HG03064 (cell line): ENCODE results near the gene CNTNAP4.

Source experiments
- ATAC-seq: cut with Tn5 transposase; IDR thresholded peaks from one replicate; pipeline ENCODE4 v1.9.1; 2021; ENCODE audit warnings: low read depth; ENCODE audit not compliant: unreplicated experiment

Gene CNTNAP4

DNA sequence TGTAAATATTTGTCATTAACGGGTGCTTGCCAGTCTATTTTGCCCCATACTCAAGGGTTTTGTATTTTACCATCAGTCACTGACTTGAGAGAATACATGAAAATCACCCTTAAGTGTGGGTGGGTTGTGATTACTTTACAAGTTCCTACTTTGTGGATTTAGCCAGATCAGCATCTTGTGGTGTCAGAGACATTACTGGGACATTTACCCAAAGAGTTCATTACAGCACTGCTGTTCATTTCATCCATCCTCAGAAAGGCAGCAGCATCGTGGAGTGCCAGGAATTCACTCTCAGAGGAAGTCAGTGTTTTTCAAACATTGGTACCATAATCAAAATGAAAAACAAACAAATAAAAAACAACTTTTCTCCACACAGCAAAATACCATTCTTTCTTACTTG, 110.8 kb downstream of the CNTNAP4 start:
- no peak for ATAC-seq

DNA sequence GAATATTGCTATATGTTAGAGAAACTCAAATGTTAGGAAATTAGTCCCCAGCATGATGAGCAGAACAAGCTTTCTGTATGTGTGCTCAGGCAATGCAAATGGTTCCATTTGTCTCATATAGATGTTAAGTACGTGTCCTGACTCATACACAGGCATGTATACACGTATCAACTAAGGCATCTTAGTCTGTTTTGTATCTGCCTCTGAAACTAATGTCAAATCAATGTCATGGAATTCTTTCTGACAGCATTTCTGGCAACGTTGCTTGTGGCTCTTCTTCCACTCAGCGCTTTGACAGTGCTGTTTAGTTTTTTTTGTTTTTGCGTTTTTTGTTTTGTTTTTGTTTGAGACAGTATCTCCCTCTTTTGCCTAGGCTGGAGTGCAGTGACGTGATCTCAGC, 111.9 kb downstream of the CNTNAP4 start:
- no peak for ATAC-seq

DNA sequence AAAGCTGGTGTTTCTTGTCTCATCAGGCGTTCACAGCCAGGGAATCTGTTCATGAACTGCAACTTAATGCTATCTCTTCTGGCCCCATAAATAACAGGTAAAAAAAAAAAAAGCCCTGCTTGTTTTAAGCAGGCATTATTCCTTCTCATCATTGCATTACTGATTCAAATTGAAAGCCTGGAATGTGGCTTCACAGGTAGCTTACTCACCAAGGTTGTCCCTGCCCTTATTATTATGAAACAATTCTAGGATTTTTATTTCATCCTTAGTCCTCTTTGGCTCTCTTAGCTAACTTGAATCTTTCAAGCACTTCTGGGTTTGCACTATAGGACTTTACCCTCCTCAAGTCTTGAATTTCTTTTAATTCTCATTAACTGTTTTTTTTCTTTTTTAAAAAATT, 113.3 kb downstream of the CNTNAP4 start:
- no peak for ATAC-seq

DNA sequence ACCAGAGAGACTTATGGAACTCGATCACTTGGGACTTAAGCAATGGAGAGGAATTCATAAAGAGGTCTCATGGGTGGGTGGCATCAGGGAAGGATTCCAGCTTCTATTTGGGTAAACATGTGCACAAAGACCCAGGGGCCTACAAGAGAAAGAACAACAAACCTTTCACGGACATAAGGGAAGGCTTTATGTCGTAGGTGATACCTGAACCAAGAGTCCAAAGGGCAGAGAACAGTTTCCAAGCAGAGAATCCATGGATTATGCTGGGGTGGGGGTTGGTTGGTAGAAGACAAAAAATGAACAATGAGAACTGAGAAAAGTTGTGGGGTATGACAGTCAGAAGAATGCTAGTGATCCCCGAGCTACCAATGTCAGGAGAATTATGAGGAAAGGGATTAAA, 119.8 kb downstream of the CNTNAP4 start:
- ATAC-seq: no peak

DNA sequence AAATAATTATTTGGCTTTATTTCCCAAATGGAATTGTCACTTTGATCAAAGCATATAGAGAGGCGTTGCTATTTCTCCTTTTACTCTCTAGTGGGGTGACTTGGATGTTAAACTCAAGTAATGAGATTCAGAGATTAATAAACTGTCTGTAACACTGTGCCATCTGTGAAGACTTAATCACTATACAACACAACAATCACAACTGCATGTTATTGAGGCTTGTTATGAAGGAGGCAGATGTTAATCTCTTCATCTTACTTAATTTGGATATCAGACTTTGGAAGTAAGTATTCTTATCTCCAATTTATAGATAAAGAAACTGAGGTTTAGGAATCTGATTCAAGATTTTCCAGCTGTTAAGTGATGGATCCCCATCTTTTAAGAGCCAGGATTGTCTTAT, 132.5 kb downstream of the CNTNAP4 start:
- no peak for ATAC-seq

DNA sequence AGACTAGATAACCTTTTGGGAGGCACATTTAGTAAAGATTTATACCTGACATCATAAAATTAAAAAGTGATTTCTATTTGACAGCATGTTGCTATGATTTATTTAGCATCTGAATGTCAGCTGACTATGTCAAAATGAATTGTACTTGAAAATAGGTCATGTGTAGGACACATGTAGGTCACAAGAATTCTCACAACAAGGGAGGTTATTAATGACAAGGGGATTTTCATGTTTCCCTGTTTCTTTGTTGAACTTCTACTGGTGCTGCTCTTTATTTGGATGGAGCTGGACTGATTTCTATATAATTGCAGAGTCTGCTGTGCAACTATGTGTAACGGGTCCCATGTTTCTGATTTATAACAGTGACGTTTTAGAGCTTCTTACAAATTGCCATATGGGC, 144.4 kb downstream of the CNTNAP4 start:
- ATAC-seq: no peak

DNA sequence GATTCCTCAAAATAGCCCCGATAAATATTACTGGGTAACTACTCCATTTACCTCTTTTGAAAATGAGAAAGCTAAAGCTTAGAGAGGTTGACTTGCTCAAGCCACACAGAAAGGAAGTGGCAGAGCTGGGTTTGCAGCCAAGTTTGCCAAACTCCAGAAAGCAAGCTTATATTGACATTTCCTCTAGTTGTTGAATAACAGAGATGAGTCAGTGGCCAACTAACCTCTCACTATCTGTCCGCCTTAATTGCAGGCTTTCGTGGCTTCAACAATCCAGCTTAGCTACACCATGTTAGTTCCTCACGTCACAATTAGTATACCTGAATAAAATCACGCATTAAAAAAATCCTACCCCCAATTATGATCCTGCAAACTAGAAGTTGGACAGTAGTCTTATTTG, 151.7 kb downstream of the CNTNAP4 start:
- ATAC-seq: no peak

DNA sequence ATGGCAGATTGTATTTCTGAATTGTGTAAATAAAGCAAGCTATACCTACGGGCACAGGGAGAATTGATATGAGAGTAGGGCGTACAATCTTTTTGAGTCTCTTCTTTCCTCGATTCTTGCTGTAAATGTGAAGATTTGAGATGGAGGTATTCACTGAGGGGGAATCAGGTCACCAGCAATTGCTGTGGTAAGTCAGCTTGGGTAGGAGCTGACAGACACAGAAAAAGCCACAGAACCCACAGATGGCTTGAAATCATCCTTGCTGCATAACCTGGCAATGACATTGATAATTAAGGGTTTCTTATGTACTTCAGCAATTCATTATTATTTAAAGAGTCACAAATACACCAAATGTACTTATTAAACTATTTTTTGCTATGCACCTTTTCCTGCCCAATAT, 164.2 kb downstream of the CNTNAP4 start:
- ATAC-seq: no peak

DNA sequence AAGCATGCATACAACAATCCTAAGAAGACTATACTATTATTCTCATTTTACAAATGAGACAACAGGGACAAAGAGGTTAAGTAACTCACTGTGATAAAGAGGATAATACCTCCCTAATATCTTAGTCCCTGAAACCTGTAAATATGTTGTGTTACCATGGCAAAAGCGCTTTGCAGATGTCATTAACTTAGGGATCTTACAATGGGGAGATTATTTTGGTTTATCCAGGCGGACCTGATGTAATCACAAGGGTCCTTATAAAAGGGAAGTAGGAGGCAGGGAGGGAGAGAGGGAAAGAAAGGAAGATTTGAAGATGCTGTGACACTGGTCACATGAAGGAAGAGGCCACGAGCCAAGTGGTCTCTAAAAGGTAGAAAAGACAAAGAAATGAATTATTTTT, 164.7 kb downstream of the CNTNAP4 start:
- ATAC-seq: no peak

DNA sequence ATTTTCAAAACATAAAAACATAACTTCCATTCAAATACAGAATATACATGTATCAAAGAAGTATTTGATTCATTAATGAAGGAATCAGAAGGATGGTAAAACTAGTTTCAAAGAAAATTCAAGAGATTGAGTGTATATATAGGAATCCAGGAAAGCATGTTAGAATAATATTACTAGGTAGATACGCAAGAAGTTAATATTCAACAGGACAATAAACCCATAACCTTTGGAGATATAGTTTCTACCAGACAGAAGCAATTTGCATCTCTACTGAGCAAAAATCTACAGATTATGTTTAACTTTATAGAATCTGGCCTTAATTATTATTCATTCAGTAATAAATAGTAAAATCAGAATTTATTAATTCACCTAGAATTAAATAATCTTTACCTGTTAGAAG, 166.8 kb downstream of the CNTNAP4 start:
- ATAC-seq: no peak

DNA sequence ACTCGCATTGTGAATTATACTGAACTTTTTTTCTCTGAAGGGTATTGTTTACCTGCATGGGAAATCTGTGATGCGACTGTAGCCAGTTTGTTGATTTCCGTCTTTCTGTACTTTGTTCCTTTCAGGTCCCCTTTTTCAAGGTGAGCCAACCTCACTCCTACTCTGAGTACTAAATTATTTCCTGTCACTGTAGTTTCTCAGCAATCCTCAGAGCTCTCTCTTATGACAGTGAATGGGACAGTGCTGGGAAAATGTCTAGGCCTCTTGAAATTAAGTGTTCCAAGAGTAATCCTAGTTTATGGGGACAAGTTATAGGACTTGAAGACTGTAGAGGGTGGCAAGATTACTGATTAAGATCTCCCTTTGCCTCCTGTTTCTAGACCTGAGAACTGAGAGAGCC, 167.6 kb downstream of the CNTNAP4 start:
- no peak for ATAC-seq

DNA sequence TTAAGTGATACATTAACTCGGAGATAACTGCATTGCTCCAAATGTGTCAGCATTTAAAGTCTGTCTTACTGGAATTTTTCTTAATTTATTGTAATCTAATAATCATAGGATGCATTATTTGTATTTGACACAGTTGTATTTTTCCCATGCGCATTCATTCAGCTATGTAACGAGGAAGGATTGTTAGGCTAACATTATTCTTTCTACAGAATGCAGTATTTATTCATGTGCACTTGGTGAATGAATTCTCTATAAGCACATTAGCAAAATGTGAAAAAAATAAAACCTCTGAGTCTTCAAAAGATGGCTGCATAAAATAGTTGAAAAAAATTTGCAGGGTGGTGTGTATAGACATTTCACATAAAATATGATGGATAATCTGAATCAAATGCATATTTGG, 168.6 kb downstream of the CNTNAP4 start:
- no peak for ATAC-seq

DNA sequence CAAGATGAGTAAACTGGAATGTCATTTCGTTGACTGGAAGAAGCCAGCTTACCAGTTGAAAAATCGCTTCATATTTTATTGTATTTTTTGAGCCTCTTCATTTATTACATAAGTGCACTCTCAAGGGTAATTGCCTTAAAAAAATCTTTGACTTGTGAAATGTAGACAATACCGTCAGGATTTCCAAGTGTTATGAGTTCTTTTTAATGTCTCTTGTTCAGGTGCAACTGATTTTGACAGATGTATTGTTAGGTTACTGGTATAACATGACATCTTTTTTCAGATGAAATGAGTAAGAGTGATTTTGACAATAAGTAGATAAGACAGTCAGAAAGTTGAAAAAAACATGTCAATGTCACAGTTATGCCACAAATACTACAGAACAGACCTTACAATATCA, 169.1 kb downstream of the CNTNAP4 start:
- ATAC-seq: no peak

DNA sequence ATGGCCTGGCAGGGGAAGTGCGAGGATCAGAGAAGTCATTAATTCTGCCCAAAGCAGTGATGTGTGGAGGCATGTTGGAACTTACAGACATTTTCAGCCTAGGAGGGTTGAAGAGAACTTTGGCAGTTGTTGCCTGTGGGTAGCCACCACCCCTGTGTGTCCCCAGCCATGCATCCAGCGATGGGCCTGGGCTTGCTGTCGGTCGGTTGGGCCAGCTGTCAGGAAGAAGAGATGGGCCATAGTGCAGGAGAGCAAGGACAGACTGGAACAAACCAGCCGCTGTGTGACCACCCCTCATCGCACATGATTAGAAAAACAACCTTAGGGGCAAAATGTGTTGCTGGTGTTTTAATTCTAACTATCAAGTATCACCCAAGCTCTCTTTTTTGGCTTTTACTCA, 173.7 kb downstream of the CNTNAP4 start:
- no peak for ATAC-seq

DNA sequence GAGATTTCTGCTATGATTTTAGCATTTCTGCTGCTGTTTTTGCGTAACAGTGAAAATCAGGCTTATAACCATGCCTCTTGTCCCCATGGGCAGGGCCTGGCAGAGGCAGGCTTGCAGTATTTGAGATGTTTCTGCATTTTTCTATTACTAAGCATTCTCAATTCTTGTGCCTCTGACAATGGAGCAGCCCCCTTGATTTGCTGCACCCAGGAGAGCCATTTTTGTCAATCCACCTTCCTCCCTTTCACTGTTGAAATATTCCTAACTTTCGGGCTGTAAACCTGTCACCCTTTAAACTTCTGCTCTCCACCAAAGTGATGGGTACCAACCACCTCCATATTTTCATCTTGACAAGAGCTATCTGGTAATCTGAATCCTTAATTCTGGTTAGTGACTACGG, 178.1 kb downstream of the CNTNAP4 start:
- ATAC-seq: no peak

DNA sequence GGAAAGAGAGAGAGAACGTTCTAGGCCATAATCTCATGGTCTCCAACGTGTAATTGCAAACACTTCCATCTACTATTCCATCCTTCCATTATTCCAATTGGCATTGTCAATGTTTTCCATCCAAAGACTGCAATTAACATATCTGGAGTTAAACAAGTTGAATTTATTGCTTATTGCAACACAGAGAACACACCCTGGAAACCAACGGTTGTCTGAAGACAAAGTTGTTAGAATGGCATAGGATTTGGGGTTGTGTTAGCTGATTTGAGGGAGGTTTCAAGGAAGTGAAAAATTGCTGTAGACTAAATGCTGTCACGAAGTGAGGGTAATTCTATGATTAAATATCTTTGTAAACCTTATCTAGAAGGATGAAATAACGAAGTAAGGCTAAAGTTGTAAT, 178.8 kb downstream of the CNTNAP4 start:
- ATAC-seq: no peak

DNA sequence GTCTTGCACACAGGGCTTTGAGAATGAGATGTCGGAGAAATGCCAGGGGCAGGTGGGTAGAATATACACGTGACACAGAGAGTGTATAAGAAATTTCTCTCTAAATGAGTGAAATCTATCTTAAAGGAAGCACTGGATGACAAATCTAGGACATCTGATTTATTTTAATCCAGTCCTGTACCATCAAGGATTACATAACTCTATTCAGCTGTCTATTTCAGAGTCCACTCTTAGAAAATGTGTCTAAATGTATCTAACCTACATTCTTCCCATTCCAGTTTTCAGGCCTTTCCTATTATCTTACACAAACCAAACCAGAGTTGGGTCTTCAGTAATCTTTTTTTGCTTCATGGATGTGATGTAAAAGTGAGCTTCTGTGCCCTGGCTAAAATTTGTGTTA, 181.9 kb downstream of the CNTNAP4 start:
- no peak for ATAC-seq

DNA sequence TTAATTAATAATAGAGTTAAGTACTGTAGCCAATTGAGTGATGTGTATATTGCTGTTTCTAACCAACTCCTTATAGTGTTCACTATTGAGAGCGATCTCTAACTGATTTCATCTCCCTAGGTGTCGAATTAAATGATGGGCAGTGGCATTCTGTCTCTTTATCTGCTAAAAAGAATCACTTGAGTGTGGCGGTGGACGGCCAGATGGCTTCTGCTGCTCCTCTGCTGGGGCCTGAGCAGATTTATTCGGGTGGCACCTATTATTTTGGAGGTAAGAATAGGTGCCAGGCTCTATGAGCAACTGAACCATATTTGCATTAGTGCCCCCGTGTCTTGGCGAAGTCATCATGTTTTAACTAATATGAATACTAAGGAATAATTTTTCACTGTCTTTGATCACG, 184.6 kb downstream of the CNTNAP4 start:
- no peak for ATAC-seq

DNA sequence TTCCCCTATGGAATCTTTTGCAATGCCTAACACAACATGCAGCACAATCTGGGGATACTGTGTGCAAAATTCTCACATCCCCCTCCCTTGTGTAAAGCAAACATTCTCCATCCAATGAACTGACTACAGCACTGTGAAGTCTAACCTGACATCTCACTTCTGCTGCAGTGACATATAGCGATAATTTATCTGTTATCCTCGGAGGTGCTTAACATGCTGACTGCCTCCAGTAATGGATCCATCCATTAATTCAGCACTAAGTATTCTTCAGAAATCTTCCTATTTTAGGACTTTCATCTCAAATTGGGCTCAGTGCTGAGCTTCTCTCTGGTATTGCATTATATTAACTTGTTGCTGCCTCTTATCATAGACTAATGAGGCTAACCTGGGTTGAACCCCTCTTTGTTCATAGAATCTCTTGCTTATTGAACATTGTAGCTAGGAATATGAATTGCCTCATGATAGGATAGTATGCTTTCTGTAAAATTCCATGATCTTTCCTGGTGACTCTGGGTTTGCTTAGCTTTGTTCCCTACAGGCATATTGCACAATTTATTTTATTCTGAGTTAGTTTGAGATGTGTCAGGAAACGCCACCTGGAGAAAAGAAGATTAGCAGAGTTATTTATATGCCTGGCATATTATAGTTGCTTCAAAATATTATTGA, 187.9 kb downstream of the CNTNAP4 start:
- no peak for ATAC-seq

DNA sequence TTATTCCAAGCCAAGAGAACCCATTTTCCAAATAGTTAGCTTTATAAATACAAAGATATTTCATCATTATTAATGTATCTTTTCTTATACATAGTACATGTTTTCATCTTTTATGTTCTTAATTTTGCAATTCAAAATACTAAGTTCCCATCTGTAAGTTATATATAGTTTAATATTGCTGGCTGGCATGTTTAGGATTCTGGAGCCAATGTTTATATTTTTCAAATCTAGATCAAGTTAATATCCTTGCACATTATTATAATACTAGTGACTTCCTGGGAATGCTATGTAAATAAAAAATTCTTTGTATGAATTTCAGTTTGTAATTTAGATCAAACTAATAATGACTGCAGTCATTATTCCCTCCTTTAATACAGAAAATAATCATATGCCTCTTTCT, 189.7 kb downstream of the CNTNAP4 start:
- no peak for ATAC-seq

DNA sequence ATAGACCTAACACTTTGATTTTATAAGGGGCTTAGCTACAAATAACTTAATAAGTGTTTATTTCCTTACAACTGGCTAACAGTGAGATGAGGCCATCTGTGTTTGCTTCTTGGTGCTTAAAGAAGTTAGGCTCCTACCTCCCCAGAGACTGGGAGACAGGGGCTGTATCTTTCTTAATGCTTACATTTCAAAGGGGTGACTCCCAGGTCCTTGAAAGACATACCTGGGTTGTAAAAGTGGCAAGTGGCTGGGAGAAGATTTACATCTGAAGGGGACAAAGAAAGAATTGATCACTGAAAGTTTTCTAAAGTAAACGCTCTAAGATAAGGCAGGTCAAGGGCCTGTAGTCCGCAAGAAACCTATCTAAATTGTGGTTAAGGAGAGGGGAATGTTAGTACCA, 196.8 kb downstream of the CNTNAP4 start:
- ATAC-seq: no peak

DNA sequence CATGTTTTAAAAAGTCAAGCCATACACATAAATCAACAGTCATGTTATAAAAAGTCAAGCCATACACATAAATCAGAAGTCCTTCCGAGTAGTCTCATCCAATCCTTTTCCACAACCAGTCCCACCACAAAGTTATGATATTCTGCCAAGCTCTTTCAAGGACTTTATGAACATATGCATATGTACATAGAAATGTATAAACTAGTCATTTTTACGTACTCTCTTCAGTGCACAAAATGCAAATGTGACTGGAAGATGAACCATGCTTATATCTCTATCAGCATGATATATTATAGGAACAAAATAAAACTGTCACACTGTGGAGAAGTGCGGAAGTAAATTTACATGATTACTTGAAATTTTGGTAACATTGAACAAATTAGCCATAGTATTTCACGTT, 200.9 kb downstream of the CNTNAP4 start:
- ATAC-seq: no peak

DNA sequence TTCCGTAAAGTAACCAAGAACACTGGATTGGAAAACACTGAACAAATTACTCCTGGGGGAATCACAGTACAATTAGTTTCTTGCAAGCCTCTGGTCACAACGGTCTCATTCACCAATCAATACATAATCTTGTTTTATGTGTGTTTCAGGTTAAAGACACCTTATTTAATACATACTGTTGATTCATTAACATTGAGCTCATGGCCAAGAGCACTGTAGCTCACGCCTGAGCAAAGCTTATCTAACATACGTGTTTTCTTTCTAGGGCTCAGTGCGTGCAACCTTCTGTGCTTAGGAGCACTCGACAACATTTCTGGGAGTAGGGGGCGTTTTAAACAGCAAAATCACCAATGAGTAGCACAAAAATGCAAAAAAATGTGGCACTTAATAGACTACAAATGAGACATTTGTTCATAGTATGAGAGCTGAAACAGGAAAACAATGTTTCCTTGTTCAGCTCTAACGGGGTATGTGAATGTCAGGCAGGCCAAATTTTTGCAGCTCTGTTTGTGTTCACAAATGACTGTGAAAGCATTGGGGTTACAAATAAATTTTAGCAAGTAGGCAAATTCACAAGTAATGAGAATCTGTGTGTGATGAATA, 206.2 kb downstream of the CNTNAP4 start:
- ATAC-seq: no peak
